ENCODE data around the gene HTR2A.

The HTR2A gene

DNA sequence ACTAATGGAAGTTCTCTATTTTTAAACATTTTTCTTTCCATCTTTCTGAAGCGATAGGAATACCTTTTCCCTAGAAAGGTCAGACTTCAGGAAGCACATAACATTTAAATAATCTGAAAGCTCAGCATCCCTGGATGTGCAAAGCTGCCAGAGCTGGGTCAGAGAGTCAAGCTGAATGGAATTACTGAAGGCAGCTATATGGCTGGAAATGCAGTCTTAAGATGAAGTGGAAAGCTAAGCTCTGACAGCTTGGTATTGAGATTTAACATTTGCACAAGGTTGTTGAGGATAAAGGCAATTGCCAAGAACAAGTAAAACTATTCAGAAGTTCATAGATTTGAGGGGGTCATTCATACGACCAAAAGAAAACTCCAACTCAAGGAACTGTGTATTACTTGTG is 28.8 kb downstream of the HTR2A start:
- no peak for DNase-seq (ENCODE audit: low read depth)

DNA sequence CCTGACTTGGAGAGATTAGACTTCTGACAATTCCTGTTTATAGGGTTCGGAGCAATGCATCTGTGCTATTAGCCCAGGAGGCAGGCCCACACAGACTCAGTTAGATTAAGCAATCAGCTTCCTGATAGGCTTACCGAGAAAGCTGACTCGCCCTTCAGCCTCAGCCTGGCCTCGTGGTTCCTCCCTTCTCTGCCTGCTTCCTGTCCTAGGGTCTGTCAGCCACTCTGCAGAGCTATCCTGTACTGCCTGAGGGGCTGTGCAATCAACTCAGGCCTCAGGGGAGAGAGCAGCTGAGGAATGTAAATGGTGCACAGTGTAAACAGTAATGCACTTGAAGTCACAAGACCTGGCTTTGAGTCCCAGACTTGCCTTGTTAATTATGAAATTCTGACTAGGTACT is 30.7 kb downstream of the HTR2A start:
- DNase-seq (ENCODE audit: low read depth), result peak; percentile 9

DNA sequence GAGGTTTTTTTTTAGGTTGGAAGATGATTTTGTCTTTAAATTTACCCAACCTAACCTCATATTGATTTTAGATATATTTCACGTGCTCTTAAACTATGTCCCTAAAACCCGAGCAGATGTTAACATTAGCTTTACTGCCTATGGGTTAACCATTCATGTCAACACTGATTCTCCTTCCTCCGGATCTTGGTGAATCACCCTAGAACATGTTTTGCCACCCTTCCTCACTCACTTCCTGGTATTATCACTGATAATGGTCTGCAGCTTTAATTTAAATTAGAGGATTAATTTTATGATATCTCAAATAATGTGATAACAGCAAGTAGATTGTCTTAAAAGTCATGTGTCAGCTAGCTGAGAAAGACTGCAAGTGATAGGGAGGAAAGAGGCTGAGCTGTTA is 31.9 kb downstream of the HTR2A start:
- no peak for DNase-seq (ENCODE audit: low read depth)

DNA sequence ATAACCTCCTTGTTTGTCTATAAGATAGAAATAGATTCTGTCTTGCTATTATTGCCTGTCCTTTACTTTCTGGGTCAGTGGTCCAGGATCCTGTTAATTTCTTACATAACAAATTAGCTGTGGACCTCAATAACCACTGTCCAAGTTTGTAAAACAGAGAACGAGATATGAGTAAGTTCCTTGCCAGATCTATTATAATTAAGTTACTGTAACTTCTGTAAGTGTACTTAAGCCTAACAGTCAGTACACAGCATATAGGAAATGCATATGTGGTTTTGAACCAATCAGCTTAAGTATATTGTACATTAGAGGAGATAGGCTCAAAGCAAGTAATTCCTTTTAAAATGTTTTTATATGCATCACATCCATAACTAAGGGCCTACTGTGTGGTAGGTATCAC is 34.9 kb downstream of the HTR2A start:
- DNase-seq (ENCODE audit: low read depth), result no peak

DNA sequence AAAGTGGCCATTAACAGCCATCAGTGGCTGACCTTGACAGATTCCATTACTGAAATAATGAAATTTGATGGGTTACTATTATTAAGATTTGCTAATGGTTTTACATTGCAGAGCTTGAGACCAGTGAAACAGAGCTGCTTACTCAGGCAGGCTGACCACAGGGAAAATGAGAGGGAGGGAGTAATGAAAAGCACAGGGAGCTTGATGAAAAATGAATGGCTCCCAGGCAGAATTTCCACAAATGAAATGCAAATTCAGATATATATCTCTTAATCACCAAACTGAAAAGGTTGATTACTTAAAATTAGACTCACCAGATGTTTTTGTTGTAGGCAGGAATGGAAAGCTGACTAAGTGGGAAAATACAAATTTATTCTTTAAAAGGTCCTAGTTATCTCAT is 36.1 kb downstream of the HTR2A start:
- no peak for DNase-seq (ENCODE audit: low read depth)

GRCh38 chr13:46858776-46859175 is 38.1 kb downstream of the HTR2A start:
- no peak for DNase-seq (ENCODE audit: low read depth)

DNA sequence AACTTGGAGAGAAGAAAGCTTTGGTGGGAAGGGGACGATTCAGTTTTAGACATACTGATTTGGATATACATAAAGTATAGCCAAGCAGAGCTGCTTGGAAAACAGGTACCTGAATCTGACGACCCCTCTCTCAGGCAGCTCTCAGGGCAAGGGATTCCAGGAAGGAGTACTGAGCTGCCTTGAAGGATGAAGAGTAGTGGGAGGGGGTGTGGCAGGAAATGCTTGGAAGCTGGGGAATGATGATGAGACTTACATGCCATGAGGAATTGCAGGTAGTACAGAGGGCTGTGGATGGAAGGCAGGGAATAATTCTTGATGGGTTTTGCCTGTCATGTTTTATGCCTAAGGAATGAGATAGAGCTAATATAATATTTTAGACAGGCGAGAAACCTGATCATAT is 38.7 kb downstream of the HTR2A start:
- DNase-seq (ENCODE audit: low read depth), result no peak

DNA sequence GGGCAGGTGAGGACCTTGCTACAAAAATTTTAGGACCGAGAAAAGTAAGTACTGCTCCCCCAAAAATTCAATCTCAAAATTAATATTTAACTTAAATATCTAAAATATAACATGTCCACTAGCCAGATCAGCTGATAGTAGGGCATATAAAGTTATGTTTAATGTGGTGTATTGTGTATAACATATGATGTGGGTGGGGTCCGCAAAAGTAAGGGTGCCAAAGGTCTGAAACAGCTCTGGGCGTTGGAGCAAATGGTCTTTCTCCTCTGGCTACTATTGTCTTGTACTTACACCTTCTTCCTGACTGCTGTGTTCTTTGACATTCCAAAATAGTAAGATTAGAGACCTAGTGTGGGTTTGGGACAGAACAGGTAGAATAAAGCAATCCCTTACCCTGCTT is 41.2 kb downstream of the HTR2A start:
- no peak for DNase-seq (ENCODE audit: low read depth)

DNA sequence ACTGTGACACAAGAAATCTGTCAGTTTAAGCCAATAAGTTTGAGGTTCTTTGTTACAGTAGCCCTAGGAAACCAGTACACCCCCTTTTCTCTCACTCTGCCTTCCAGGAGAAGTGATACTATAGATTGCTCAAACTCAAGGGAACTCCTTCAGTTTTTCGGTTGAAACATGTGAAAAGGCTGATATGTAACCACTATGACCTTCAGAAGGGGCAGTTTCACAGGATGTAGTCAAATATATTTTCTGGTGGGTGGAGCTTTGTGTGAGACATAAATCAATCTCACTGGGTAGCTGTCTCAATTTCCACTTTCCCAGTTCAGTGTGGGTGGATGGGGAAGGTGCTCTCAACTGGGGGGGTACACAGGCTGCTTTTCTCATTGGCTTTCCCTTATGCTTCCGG is 41.7 kb downstream of the HTR2A start:
- no peak for DNase-seq (ENCODE audit: low read depth)

DNA sequence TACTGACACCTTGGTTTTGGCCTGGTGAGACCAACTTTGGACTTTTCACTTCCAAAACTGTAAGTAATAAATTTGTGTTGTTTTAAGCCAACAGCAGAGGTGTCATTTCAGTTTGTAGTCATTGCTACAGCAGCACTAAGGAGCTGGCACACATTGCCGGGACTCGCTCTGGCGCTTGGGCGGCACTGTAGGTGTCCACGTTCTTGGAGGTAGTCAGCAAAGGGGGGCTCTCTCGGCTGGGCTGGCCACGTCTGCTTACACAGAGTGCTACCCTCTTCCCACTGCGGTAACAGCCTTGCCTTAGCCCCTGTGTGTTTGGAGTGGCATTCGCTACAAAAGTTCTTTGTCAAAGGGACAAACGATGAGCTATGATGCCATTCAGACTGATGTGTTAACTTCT is 44.7 kb downstream of the HTR2A start:
- no peak for DNase-seq (ENCODE audit: low read depth)

- DNase-seq (ENCODE audit: low read depth), result no peak
Measured at GRCh38 chr13:46850214-46850613, 46.6 kb downstream of the HTR2A start.

DNA sequence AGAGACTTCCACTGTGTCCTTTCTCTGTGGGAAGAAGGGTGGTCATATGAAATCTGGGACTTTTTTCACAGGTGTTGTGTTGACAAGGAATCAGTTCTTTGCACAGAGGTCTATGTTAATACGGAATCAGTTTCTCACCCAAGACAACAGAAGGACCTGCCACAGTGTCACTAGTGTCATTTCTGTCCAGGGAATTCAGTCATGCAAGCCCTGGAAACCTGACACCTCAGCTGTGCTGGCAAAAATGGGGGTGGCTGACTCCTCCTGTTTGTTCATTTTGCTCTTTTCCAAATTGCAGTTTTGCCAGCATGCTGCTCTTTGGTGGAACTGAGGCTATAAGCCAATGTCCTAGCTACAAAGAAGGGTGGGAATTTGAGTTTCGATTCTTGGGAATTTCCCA is 50.1 kb downstream of the HTR2A start:
- DNase-seq (ENCODE audit: low read depth), result no peak

DNA sequence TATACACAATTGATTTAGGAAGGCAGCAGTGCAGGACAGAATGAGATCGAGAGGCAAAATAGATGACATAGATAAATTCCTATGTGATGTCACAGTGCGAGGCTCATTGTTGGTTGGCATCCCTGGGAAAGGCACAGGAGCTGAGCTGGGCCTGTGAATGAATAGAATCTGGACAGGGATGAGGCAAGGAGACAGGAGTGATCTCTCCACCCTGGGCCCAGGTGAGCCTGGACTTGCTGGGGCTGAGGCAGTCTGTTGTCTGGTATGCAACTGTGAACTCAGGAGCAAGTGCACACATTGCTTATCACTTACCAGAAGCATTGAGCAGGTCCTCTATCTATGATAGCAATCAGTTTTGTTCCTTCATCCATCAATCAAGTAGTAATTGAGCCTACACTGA is 51.7 kb downstream of the HTR2A start:
- DNase-seq (ENCODE audit: low read depth), result no peak

DNA sequence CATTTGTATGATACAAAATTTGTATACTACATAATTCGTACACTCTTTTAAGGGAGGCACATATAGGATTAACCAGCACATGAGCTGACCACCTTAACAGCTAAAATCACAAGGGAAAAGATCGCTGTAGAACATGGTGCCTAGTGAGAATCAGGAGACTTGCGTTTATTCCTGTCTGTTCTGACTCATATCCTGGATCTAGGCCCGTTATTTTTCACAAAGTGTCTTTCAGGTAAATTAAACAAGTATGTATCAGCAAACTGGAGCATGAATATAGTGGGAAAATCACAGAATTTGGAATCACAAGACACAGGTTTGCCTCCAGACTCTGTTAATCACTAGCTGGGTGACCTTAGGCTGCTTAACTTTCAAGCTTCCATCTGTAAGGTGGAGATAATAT is 52.4 kb downstream of the HTR2A start:
- DNase-seq (ENCODE audit: low read depth), result no peak

GRCh38 chr13:46839399-46839798 is 57.5 kb downstream of the HTR2A start:
- no peak for DNase-seq (ENCODE audit: low read depth)

GRCh38 chr13:46834657-46835056 is 62.2 kb downstream of the HTR2A start:
- no peak for DNase-seq (ENCODE audit: low read depth)

- peak; percentile 23 for DNase-seq (ENCODE audit: low read depth)
Measured at GRCh38 chr13:46831588-46832194, 65.2 kb downstream of the HTR2A start.

DNA sequence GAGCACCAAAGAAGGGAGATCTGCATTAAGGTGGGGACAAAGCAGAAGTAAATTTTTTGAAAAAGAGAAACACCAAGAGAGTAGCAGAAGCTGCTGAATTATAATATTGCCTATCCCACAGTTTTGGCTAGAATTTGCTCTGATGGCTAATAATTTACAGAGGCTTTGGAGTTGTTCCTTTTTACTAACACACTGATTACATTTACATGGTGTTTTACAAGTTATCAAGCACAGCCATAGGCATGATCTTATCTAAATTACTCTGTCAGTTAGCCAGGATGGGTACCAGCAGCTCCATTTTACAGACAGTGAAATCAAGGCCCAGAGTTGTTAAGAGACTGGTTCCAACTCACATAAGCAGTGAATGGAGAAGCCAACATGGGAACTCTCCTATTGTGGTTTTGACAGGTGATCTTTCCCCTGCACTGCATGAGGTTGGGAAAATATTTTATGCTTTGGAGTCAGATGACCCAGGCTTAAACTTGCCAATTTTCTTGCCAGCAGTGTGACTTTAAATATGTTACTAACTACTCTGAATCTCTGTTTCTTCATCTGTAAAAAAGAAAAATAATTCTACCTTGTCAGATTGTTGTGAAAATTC is 66.3 kb downstream of the HTR2A start:
- no peak for DNase-seq (ENCODE audit: low read depth)

DNA sequence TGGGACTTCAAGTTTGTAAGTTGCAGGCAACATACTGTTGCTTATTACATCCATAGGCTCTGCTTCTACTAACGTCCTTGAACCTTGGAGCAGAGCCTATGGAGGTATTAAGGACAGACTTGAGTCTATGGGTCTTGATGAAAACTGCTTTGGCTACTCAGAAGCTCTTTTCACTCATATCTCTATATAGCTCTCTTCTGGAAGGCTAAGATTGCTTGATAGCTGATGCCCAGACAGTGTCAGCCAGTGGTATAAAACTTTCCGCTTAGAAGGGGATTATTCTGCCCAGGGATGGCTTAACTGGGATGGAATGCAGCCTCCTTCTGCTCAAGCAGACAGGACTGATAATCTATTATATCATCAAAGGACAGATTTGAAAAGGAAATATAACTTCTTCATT is 74.3 kb downstream of the HTR2A start:
- DNase-seq (ENCODE audit: low read depth), result no peak

DNA sequence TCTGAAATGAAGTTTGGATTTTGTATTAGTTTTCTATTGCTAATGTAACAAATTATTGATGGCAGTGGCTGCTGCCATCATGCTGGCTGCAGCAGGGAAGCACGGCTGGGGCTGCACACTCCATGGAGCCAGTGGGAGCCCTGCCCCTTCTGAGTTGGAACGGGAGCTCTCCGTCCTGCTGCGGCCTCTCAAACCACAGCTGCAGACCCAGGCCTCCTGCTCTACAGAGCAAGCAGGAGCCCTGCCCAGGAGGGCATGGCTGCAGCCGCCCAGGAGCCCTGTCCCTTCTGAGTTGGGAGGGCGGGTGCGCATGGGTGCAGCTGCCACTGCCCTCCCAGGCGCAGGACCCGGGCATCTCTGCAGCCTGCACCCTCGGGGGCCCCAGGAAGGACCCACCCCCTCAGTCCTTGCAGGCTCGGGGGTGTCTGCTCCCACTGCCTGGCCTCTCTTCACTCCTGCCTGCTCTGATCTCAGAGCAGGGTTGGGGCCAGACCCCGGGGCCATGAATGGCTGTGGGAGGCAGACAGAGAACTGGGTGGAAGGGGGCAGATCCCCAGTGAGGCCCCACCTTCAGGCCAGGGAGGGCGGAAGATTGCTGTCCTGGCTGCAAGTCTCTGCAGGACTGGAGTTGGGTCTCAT is 78.9 kb downstream of the HTR2A start:
- DNase-seq (ENCODE audit: low read depth), result no peak

- no peak for DNase-seq (ENCODE audit: low read depth)
Measured at GRCh38 chr13:46817095-46817494, 79.8 kb downstream of the HTR2A start.

DNA sequence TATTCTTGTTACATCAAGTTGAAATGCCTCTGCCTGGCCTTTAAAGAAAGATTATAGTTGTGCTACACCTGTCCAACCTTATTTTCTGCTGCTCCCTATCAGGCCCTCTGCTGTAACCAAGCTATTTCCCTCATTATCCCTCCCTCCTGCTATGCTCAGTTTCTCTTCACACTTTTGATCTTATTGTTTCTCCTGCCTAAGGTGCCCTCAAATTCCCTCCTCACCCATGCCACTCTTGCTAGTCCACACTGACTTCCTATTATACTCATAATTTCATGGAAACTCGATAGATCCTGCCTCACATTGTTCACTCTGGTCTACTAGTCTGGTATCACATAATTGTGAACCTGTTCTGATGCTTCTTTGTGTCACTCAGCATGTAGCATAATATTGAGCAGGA is 80.5 kb downstream of the HTR2A start:
- no peak for DNase-seq (ENCODE audit: low read depth)

DNA sequence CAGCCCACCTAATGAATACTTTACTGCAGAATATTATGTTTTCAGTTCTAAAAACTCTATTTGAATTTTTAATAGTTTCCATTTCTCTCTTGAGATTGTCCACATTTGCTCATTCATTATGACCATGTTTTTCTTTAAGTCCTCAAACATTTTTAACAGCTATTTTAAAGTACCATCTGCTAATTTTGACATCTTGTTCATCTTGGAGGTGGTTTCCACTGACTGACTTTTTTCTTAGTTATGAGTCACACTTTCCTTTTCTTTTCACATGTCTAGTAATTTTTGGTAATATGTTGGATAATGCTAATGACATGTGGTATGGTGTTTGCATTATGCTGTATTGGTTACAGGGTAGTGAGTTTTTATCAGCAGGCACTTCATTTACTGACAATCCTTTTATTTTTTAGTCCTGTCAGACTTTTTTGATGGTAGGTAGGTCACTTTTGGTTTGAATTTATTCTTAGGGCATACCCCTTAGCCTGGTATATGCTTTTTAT is 84.5 kb downstream of the HTR2A start:
- no peak for DNase-seq (ENCODE audit: low read depth)

DNA sequence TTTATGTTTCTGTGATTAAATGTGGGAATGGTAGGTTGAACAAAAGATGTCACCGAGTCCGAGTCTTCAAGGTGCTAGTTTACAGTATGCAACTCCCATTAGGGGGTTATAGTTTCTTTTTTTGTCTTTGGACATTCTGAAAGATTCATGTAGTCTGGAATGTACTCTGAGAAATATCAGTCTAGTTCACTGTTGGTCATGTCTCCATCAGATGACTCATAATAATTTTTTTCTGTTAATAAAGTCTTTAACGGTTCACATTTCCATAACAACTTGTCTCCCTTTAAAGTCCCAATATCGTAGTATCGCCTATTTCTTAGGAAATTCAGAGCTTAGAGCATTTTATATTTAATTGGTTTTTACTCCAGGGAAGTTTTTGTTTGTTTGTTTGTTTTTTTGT is 86.4 kb downstream of the HTR2A start:
- no peak for DNase-seq (ENCODE audit: low read depth)

Data from fibroblast of the conjunctiva (primary cell).